T-cell (primary cell): ENCODE results near the gene MOB4. TPM values are rescaled to one million over a fixed set of nuclear protein-coding genes. Genes with fewer than 3 reads are reported as not detected.
"Not testable (repeated sequence)": the region's sequence is repeated elsewhere in the genome, so short reads cannot be mapped to it uniquely, and the experiment has no call there.

ENCODE experiments used
- ATAC-seq, 4 experiments: fragments of 200-7000 bp in 3 of 4; fragments of 150-1000 bp in 1 of 4; cut with Tn5 transposase; replicated peaks in 1 of 4; 1 replicate in 3 of 4; 2 replicates in 1 of 4; pipeline ENCODE4 v1.10.0; 2021; ENCODE audit warnings: moderate library complexity in 3 of 4, mild to moderate bottlenecking in 2 of 4, moderate number of reproducible peaks in 1 of 4
- CTCF ChIA-PET, 2 donors: fragments of 300-600 bp; sonication (Branson Sonifier 250); formaldehyde crosslinking; loops; one replicate each; lab custom pipeline; 2022; ENCODE audit warnings: antibody characterized with exemption in 2 of 2; lab: Charles Lee
- POLR2A ChIA-PET, 2 donors: fragments of 300-600 bp; sonication (Branson Sonifier 250); formaldehyde crosslinking; loops; one replicate each; lab custom pipeline; 2022; ENCODE audit warnings: antibody characterized with exemption in 2 of 2; lab: Charles Lee
- DNase-seq, 35 experiments: peaks; one replicate each; pipeline versions ENCODE4 v3.0.0 to v3.0.0-alpha.2; 2013 to 2023
- H3K27ac ChIP-seq: one replicate; pipeline ENCODE4 v1.5.1; 2013; ENCODE audit warnings: low read length
- H3K27me3 ChIP-seq, 2 experiments: replicated peaks in 1 of 2; 1 replicate in 1 of 2; 2 replicates in 1 of 2; pipeline versions ENCODE4 v1.6.1 to v1.7.0; 2013; ENCODE audit warnings: low read length in 1 of 2, mixed read lengths in 1 of 2; ENCODE audit not compliant: control insufficient read depth in 2 of 2, insufficient read depth in 2 of 2; ENCODE audit errors: extremely low read depth in 1 of 2
- H3K36me3 ChIP-seq, 2 donors: 1 replicate in 1 of 2; 2 replicates in 1 of 2; pipeline versions ENCODE4 v1.6.1 to v1.7.0; 2013; ENCODE audit warnings: low read length in 1 of 2; ENCODE audit not compliant: control insufficient read depth in 2 of 2, insufficient read depth in 1 of 2; ENCODE audit errors: extremely low read depth in 1 of 2
- H3K4me1 ChIP-seq, 2 experiments: 1 replicate in 1 of 2; 2 replicates in 1 of 2; pipeline versions ENCODE4 v1.6.1 to v1.7.0; 2013; ENCODE audit warnings: low read length in 2 of 2, mixed read lengths in 1 of 2; ENCODE audit not compliant: insufficient read depth in 2 of 2, control insufficient read depth in 1 of 2; ENCODE audit errors: extremely low read depth in 1 of 2
- H3K4me3 ChIP-seq, 2 donors: 1 replicate in 1 of 2; 2 replicates in 1 of 2; pipeline versions ENCODE4 v1.5.1 to v1.7.0; 2013; ENCODE audit warnings: mild to moderate bottlenecking in 2 of 2, low read length in 1 of 2, moderate library complexity in 1 of 2; ENCODE audit not compliant: control insufficient read depth in 1 of 2; ENCODE audit errors: extremely low read depth in 1 of 2
- H3K9me3 ChIP-seq: 2 replicates; pipeline ENCODE4 v1.7.0; 2013
- H3K27ac Mint-ChIP-seq, 2 donors: one replicate each; pipeline ENCODE4 v1.8.0; 2020 to 2021; ENCODE audit warnings: mild to moderate bottlenecking in 2 of 2, mixed read lengths in 2 of 2
- H3K27me3 Mint-ChIP-seq, 2 donors: one replicate each; pipeline ENCODE4 v1.8.0; 2021 to 2022; ENCODE audit warnings: mixed read lengths in 2 of 2
- H3K36me3 Mint-ChIP-seq: one replicate; pipeline ENCODE4 v1.8.0; 2021; ENCODE audit warnings: mixed read lengths
- H3K4me1 Mint-ChIP-seq, 3 donors: one replicate each; pipeline ENCODE4 v1.8.0; 2020 to 2022; ENCODE audit warnings: mixed read lengths in 3 of 3, mild to moderate bottlenecking in 1 of 3
- H3K4me3 Mint-ChIP-seq, 3 donors: one replicate each; pipeline ENCODE4 v1.8.0; 2020 to 2022; ENCODE audit warnings: mild to moderate bottlenecking in 3 of 3, mixed read lengths in 3 of 3, moderate library complexity in 3 of 3
- H3K9me3 Mint-ChIP-seq, 3 donors: one replicate each; pipeline ENCODE4 v1.8.0; 2020 to 2022; ENCODE audit warnings: mixed read lengths in 3 of 3
- WGBS: methylation state at CpG from one replicate; pipeline ENCODE4 v1.1.5; 2013; ENCODE audit warnings: missing lambda C conversion rate; ENCODE audit not compliant: insufficient coverage; 5-methylcytosine and 5-hydroxymethylcytosine counted together
- total RNA-seq, 35 experiments: library from RNA in 6 of 35; stranded (reverse) in 6 of 35; fragments of 120-200 nt in 1 of 35; gene quantifications; one replicate each; pipeline versions ENCODE4 v1.2.1 to v1.2.4 and lab custom pipeline; 2013 to 2026

The MOB4 gene
- total RNA-seq, 5 donors from 2014 or later (not counting 1 experiment from before 2014, with no cell fraction given): 16.6 to 20.2 (median 17.7) TPM

- 90% methylated on average over 2 of the region's 5 CpGs for WGBS
- CTCF ChIA-PET: no interaction called here
- peaks cover 45% of the 10 kb centered on the region for H3K36me3 Mint-ChIP-seq
- Histone ChIP-seq H3K4me1 (no peaks in the 10 kb centered on the region), H3K27me3 (no peaks in the 10 kb centered on the region), H3K36me3 (peaks cover 16 to 57% of the 10 kb centered on the region in 2 donors), H3K9me3 (no peaks in the 10 kb centered on the region), H3K27ac (no peak overlapping the region), H3K4me3 (no peak overlapping the region)
- H3K27me3 Mint-ChIP-seq: no peaks in the 10 kb centered on the region
- DNase-seq (no peak), ATAC-seq (no peak)
- no peaks in the 10 kb centered on the region for H3K9me3 Mint-ChIP-seq
- H3K4me1 Mint-ChIP-seq: peaks cover 2 to 6% (median 5%) of the 10 kb centered on the region in 3 donors
- H3K27ac Mint-ChIP-seq: no peak overlapping the region
- H3K4me3 Mint-ChIP-seq: no peak overlapping the region
- POLR2A ChIA-PET: interaction anchor here in 1 of 2 donors (0.7 kb wide), 1 partner anchor 881 kb away, joined by 4 read pairs; no protein-coding TSS in a partner anchor
Measured at GRCh38 chr2:197548582-197548981, 32.7 kb downstream of the MOB4 start.

DNA sequence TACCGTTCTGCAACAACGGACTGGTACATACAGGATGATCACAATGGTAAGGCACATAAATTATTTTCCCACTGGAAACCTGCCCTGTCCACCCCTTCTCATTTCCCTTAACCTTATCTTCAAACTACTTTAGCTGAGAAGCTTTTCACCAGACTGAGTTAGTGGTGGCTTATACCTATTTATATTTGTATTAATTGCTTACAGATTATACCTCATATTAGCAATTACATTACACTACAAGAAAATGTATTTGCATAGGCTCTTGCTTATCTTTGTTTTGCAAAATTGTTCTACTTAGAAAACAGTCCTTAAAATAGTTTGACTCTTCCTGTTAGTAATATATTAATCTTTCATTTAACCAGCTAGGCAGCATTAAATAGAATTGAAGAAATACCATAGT, 35.4 kb downstream of the MOB4 start:
- ATAC-seq, H3K4me1 Mint-ChIP-seq, H3K27me3 Mint-ChIP-seq, H3K9me3 Mint-ChIP-seq, DNase-seq, H3K27ac Mint-ChIP-seq, POLR2A ChIA-PET, H3K9me3 ChIP-seq, H3K4me1 ChIP-seq, H3K4me3 Mint-ChIP-seq, H3K27ac ChIP-seq, CTCF ChIA-PET, H3K27me3 ChIP-seq, H3K4me3 ChIP-seq: not testable (repeated sequence)
- peaks cover 8 to 50% of the 10 kb centered on the region in 2 donors for H3K36me3 ChIP-seq
- peaks cover 43% of the 10 kb centered on the region for H3K36me3 Mint-ChIP-seq
- WGBS: no CpG with 5 or more reads among the region's 2 CpGs

DNA sequence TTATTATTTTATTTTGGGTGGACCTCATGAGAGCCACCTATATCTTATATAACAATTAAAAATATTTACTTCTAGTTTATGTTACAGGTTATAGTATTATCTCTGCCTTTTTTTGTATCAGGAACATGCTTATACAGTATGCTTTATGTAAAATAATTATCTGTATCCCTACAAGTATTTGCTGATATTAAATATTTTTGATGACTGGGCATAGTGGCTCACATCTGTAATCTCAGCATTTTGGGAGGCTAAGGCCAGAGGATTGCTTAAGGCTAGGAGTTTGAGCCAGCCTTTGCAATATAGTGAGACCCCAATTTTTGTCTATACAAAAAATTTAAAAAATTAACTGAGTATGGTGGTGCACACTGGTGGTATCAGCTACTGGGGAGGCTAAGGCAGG, 39.6 kb downstream of the MOB4 start:
- CTCF ChIA-PET: no interaction called here
- POLR2A ChIA-PET: no interaction called here
- H3K36me3 Mint-ChIP-seq: peaks cover 34% of the 10 kb centered on the region
- H3K4me1 Mint-ChIP-seq: peaks cover 0 to 6% (median 3%) of the 10 kb centered on the region in 3 donors
- no peaks in the 10 kb centered on the region for H3K9me3 ChIP-seq
- peaks cover 4 to 32% of the 10 kb centered on the region in 2 donors for H3K36me3 ChIP-seq
- H3K27ac Mint-ChIP-seq: peak overlapping the region in 1 of 2 donors; percentile 68
- H3K9me3 Mint-ChIP-seq: no peaks in the 10 kb centered on the region
- H3K4me3 Mint-ChIP-seq: no peak overlapping the region
- ATAC-seq (no peak), DNase-seq (no peak)
- no peaks in the 10 kb centered on the region for H3K27me3 ChIP-seq
- H3K27me3 Mint-ChIP-seq: no peaks in the 10 kb centered on the region
- no peak overlapping the region for H3K4me3 ChIP-seq
- H3K27ac ChIP-seq: no peak overlapping the region
- H3K4me1 ChIP-seq: no peaks in the 10 kb centered on the region

- H3K4me3 ChIP-seq: no peak overlapping the region
- H3K9me3 ChIP-seq: no peaks in the 10 kb centered on the region
- Mint-ChIP-seq H3K27me3 (no peaks in the 10 kb centered on the region), H3K9me3 (no peaks in the 10 kb centered on the region), H3K36me3 (peaks cover 28% of the 10 kb centered on the region), H3K27ac (peak overlapping the region; percentile 21 to 68), H3K4me1 (peaks cover 0 to 6% (median 3%) of the 10 kb centered on the region in 3 donors), H3K4me3 (no peak overlapping the region)
- ATAC-seq: no peak
- H3K27ac ChIP-seq: no peak overlapping the region
- ChIA-PET CTCF (no interaction called here), POLR2A (no interaction called here)
- no peak for DNase-seq
- H3K27me3 ChIP-seq: no peaks in the 10 kb centered on the region
- peaks cover 5 to 29% of the 10 kb centered on the region in 2 donors for H3K36me3 ChIP-seq
- H3K4me1 ChIP-seq: no peaks in the 10 kb centered on the region
- WGBS: no CpG with 5 or more reads among the region's 1 CpG
Measured at GRCh38 chr2:197556456-197556855, 40.6 kb downstream of the MOB4 start.

GRCh38 chr2:197558393-197558792, 42.5 kb downstream of the MOB4 start:
- POLR2A ChIA-PET: no interaction called here
- no peak overlapping the region for H3K4me3 Mint-ChIP-seq
- Histone ChIP-seq H3K27ac (no peak overlapping the region), H3K4me3 (no peak overlapping the region), H3K4me1 (no peaks in the 10 kb centered on the region), H3K27me3 (no peaks in the 10 kb centered on the region), H3K9me3 (no peaks in the 10 kb centered on the region), H3K36me3 (peaks cover 3 to 17% of the 10 kb centered on the region in 2 donors)
- CTCF ChIA-PET: no interaction called here
- H3K27ac Mint-ChIP-seq: no peak overlapping the region
- ATAC-seq (no peak), DNase-seq (no peak)
- WGBS: no CpG with 5 or more reads among the region's 3 CpGs
- no peaks in the 10 kb centered on the region for H3K9me3 Mint-ChIP-seq
- H3K27me3 Mint-ChIP-seq: no peaks in the 10 kb centered on the region
- H3K4me1 Mint-ChIP-seq: peaks cover 0 to 11% (median 3%) of the 10 kb centered on the region in 3 donors
- peaks cover 21% of the 10 kb centered on the region for H3K36me3 Mint-ChIP-seq

GRCh38 chr2:197559681-197560080, 43.8 kb downstream of the MOB4 start:
- Mint-ChIP-seq H3K36me3 (peaks cover 29% of the 10 kb centered on the region), H3K27me3 (no peaks in the 10 kb centered on the region), H3K4me1 (peaks cover 0 to 14% (median 8%) of the 10 kb centered on the region in 3 donors), H3K4me3 (no peak overlapping the region), H3K27ac (no peak overlapping the region), H3K9me3 (no peaks in the 10 kb centered on the region)
- H3K36me3 ChIP-seq: peaks cover 3 to 9% of the 10 kb centered on the region in 2 donors
- no peak overlapping the region for H3K4me3 ChIP-seq
- no peak for DNase-seq
- CTCF ChIA-PET: no interaction called here
- ATAC-seq: no peak
- H3K27me3 ChIP-seq: no peaks in the 10 kb centered on the region
- WGBS: 94% methylated on average over 2 of the region's 5 CpGs
- H3K9me3 ChIP-seq: no peaks in the 10 kb centered on the region
- POLR2A ChIA-PET: no interaction called here
- no peaks in the 10 kb centered on the region for H3K4me1 ChIP-seq
- H3K27ac ChIP-seq: no peak overlapping the region

GRCh38 chr2:197560146-197560665, 44.3 kb downstream of the MOB4 start:
- Histone ChIP-seq H3K36me3 (peaks cover 3 to 9% of the 10 kb centered on the region in 2 donors), H3K27ac (no peak overlapping the region), H3K27me3 (no peaks in the 10 kb centered on the region), H3K9me3 (no peaks in the 10 kb centered on the region), H3K4me1 (no peaks in the 10 kb centered on the region), H3K4me3 (no peak overlapping the region)
- WGBS: 100% methylated on average over 2 of the region's 9 CpGs
- H3K36me3 Mint-ChIP-seq: peaks cover 34% of the 10 kb centered on the region
- peaks cover 3 to 14% (median 8%) of the 10 kb centered on the region in 3 donors for H3K4me1 Mint-ChIP-seq
- H3K4me3 Mint-ChIP-seq: no peak overlapping the region
- ChIA-PET CTCF (no interaction called here), POLR2A (no interaction called here)
- no peaks in the 10 kb centered on the region for H3K9me3 Mint-ChIP-seq
- DNase-seq (no peak), ATAC-seq (no peak)
- no peak overlapping the region for H3K27ac Mint-ChIP-seq
- H3K27me3 Mint-ChIP-seq: no peaks in the 10 kb centered on the region
